Skeletal muscle satellite cell (primary cell): ENCODE results near the gene MCRS1.

Experiments
- H3K27me3 ChIP-seq: 2 replicates; pipeline ENCODE4 v1.7.0; 2013; ENCODE audit warnings: low read length; ENCODE audit not compliant: control insufficient read depth, insufficient read depth
- H3K36me3 ChIP-seq: 2 replicates; pipeline ENCODE4 v1.7.0; 2013; ENCODE audit warnings: mild to moderate bottlenecking, control low read depth, low read length; ENCODE audit not compliant: insufficient read depth
- H3K4me1 ChIP-seq: 2 replicates; pipeline ENCODE4 v1.7.0; 2013; ENCODE audit warnings: low read length; ENCODE audit not compliant: control insufficient read depth, insufficient read depth
- H3K4me2 ChIP-seq: 2 replicates; pipeline ENCODE4 v1.7.0; 2013; ENCODE audit warnings: mild to moderate bottlenecking, low read length
- H3K4me3 ChIP-seq: 2 replicates; pipeline ENCODE4 v1.7.0; 2013; ENCODE audit warnings: low read length
- H3K9ac ChIP-seq: 2 replicates; pipeline ENCODE4 v1.7.0; 2013; ENCODE audit warnings: mild to moderate bottlenecking, low read depth, low read length, moderate library complexity
- H3K9me3 ChIP-seq: replicated peaks from 2 replicates; pipeline ENCODE4 v1.7.0; 2013; ENCODE audit warnings: mild to moderate bottlenecking, control low read depth, low read length

Gene MCRS1

GRCh38 chr12:49542592-49543160 lies 25.3 kb downstream of the MCRS1 start:
- Histone ChIP-seq H3K36me3 (no peaks in the 10 kb centered on the region), H3K4me1 (peaks cover 8% of the 10 kb centered on the region), H3K9ac (no peak overlapping the region), H3K4me2 (no peak overlapping the region), H3K4me3 (no peak overlapping the region), H3K9me3 (no peaks in the 10 kb centered on the region), H3K27me3 (peaks cover 66% of the 10 kb centered on the region)

- Histone ChIP-seq H3K9ac (no peak overlapping the region), H3K4me1 (peaks cover 12% of the 10 kb centered on the region), H3K27me3 (peaks cover 66% of the 10 kb centered on the region)
These were observed 25.9 kb downstream of the MCRS1 start for GRCh38 chr12:49541911-49542505.

GRCh38 chr12:49541140-49541861 lies 26.6 kb downstream of the MCRS1 start:
- H3K27me3 ChIP-seq: peaks cover 72% of the 10 kb centered on the region

More at GRCh38 chr12:49541911-49542505, 25.9 kb downstream of the MCRS1 start:
- no peaks in the 10 kb centered on the region for H3K9me3 ChIP-seq
- no peak overlapping the region for H3K4me2 ChIP-seq
- H3K36me3 ChIP-seq: no peaks in the 10 kb centered on the region
- H3K4me3 ChIP-seq: no peak overlapping the region

GRCh38 chr12:49540229-49541139 lies 27.5 kb downstream of the MCRS1 start:
- Histone ChIP-seq H3K36me3 (no peaks in the 10 kb centered on the region), H3K27me3 (peaks cover 65% of the 10 kb centered on the region), H3K4me3 (no peak overlapping the region), H3K9ac (no peak overlapping the region), H3K9me3 (no peaks in the 10 kb centered on the region), H3K4me1 (peaks cover 15% of the 10 kb centered on the region), H3K4me2 (no peak overlapping the region)

More at GRCh38 chr12:49541140-49541861, 26.6 kb downstream of the MCRS1 start:
- Histone ChIP-seq H3K9me3 (no peaks in the 10 kb centered on the region), H3K4me2 (no peak overlapping the region), H3K4me3 (no peak overlapping the region), H3K9ac (no peak overlapping the region), H3K36me3 (no peaks in the 10 kb centered on the region), H3K4me1 (peaks cover 12% of the 10 kb centered on the region)

GRCh38 chr12:49539406-49540228 lies 28.3 kb downstream of the MCRS1 start:
- H3K36me3 ChIP-seq: no peaks in the 10 kb centered on the region
- no peak overlapping the region for H3K4me3 ChIP-seq
- peaks cover 59% of the 10 kb centered on the region for H3K27me3 ChIP-seq
- H3K4me1 ChIP-seq: peaks cover 15% of the 10 kb centered on the region
- peak overlapping the region; percentile 86 for H3K4me2 ChIP-seq
- no peaks in the 10 kb centered on the region for H3K9me3 ChIP-seq
- no peak overlapping the region for H3K9ac ChIP-seq

GRCh38 chr12:49538510-49539403 lies 29.2 kb downstream of the MCRS1 start, which contains the start of gene KCNH3:
Gene KCNH3 (plus strand): TSS chr12:49539030. CDS start chr12:49539417, 387 bp downstream.
- no peaks in the 10 kb centered on the region for H3K9me3 ChIP-seq
- H3K27me3 ChIP-seq: peaks cover 51% of the 10 kb centered on the region
- H3K4me2 ChIP-seq: peak within 1 kb of the TSS; percentile 86
- peak within 1 kb of the TSS; percentile 62 for H3K4me3 ChIP-seq
- peaks cover 15% of the 10 kb centered on the region for H3K4me1 ChIP-seq
- H3K9ac ChIP-seq: no peak within 1 kb of the TSS
- no peaks in the 10 kb centered on the region for H3K36me3 ChIP-seq

- peaks cover 15% of the 10 kb centered on the region for H3K4me1 ChIP-seq
- peak overlapping the region; percentile 61 for H3K4me3 ChIP-seq
- H3K9ac ChIP-seq: no peak overlapping the region
- H3K4me2 ChIP-seq: peak overlapping the region; percentile 86
- H3K36me3 ChIP-seq: no peaks in the 10 kb centered on the region
- peaks cover 43% of the 10 kb centered on the region for H3K27me3 ChIP-seq
- H3K9me3 ChIP-seq: no peaks in the 10 kb centered on the region
These were observed 30.0 kb downstream of the MCRS1 start for GRCh38 chr12:49537752-49538509.

- H3K4me1 ChIP-seq: peaks cover 15% of the 10 kb centered on the region
- no peaks in the 10 kb centered on the region for H3K36me3 ChIP-seq
- H3K27me3 ChIP-seq: peaks cover 43% of the 10 kb centered on the region
- H3K4me3 ChIP-seq: peak overlapping the region; percentile 61
- no peak overlapping the region for H3K9ac ChIP-seq
- H3K9me3 ChIP-seq: no peaks in the 10 kb centered on the region
- H3K4me2 ChIP-seq: peak overlapping the region; percentile 86
These were observed 30.7 kb downstream of the MCRS1 start for GRCh38 chr12:49537231-49537751.

GRCh38 chr12:49536526-49537071 lies 31.3 kb downstream of the MCRS1 start:
- H3K27me3 ChIP-seq: peaks cover 43% of the 10 kb centered on the region
- H3K36me3 ChIP-seq: peaks cover 3% of the 10 kb centered on the region
- H3K4me2 ChIP-seq: no peak overlapping the region
- H3K9ac ChIP-seq: no peak overlapping the region
- H3K9me3 ChIP-seq: no peaks in the 10 kb centered on the region
- no peak overlapping the region for H3K4me3 ChIP-seq
- H3K4me1 ChIP-seq: peaks cover 15% of the 10 kb centered on the region
